K562 (cell line): ENCODE results near the gene MTERF2. TPM values are rescaled to one million over a fixed set of nuclear protein-coding genes. Genes with fewer than 3 reads are reported as not detected.

Experiments
- MAZ ChIP-seq, 2 experiments: fragments of 450-650 bp in 1 of 2; sonication (generic) in 1 of 2; formaldehyde crosslinking; IDR thresholded peaks in 1 of 2; conservative IDR thresholded peaks in 1 of 2; 2 replicates each; pipeline versions ENCODE4 v1.4.0 to v1.5.0; 2020; ENCODE audit warnings: mild to moderate bottlenecking in 1 of 2, missing genetic modification reagents in 1 of 2
- polyA plus RNA-seq, 8 experiments: library from polyadenylated mRNA; depleted of rRNA in 4 of 8; stranded (reverse) in 5 of 8; unstranded in 3 of 8; fragments of >200 nt; fragmentation: Nextera tagmentation in 2 of 8; fragmentation: Illumina TruSeq in 1 of 8; extraction: Ambion mirVana in 2 of 8; extraction: Trizol in 1 of 8; gene quantifications; 2 replicates each; pipeline versions ENCODE4 v1.2.1 to v1.2.3, GENCODE V29; 2011 to 2014; ENCODE audit warnings: inconsistent platforms in 1 of 8, missing spikeins in 1 of 8
- total RNA-seq, 7 experiments: library from RNA; depleted of rRNA in 6 of 7; stranded (reverse); fragments of >200 nt in 6 of 7; fragmentation: Illumina TruSeq in 2 of 7; extraction: Trizol in 2 of 7; gene quantifications; 2 replicates each; pipeline versions ENCODE4 v1.2.1 to v1.2.3, GENCODE V29; 2011 to 2021; ENCODE audit warnings: low replicate concordance in 1 of 7
- TF ChIP-seq, protein P1 (sequence below): fragments of 200-800 bp; sonication (Bioruptor generic); IDR thresholded peaks from 2 replicates; pipeline ENCODE4 v1.6.1; 2016; ENCODE audit warnings: missing genetic modification characterization, missing compliant biosample characterization
- TF ChIP-seq, protein P2 (sequence below): sonication (generic); formaldehyde crosslinking; IDR thresholded peaks from 2 replicates; pipeline ENCODE4 v1.8.0; 2023; ENCODE audit warnings: missing genetic modification reagents, mild to moderate bottlenecking, borderline replicate concordance

Gene MTERF2
- total and polyA plus RNA-seq, 9 of the 15 experiments (the other 6 are each of a cell fraction or from before 2014, with no cell fraction given), result 10.0 to 63.2 (median 33.2) TPM

DNA sequence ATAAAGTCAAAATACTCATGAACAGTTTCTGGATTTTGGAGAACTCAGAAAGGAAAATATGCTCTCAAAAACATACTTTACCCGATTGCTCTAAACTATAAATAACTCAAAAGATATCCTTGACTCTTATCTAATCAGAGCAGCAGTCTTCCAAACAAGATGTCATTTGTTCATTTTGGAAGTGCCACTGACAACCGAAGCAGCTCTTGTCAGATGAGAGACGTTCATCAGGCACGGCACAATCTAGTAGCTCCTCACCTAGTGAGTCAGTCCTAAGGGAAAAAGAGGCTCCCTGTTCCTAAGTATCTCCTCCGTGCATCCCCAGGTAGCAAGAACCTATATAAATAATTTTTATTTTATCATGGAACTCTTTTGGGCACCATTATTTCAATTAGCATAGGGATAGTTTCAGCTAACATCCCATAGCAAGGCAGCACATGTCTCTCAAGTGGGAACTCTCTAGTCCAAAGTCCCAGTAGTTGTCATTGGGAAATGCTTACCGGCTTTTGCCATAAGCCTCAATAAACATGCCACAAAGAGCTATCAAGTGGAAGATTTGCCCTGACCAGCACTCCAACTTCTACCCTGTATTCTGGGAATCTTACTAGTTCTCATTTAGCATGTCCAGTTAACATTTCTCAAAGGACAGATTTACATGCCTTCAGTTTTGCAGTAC lies 45.3 kb downstream of the MTERF2 start (continued):
- TF ChIP-seq, protein P1, sequence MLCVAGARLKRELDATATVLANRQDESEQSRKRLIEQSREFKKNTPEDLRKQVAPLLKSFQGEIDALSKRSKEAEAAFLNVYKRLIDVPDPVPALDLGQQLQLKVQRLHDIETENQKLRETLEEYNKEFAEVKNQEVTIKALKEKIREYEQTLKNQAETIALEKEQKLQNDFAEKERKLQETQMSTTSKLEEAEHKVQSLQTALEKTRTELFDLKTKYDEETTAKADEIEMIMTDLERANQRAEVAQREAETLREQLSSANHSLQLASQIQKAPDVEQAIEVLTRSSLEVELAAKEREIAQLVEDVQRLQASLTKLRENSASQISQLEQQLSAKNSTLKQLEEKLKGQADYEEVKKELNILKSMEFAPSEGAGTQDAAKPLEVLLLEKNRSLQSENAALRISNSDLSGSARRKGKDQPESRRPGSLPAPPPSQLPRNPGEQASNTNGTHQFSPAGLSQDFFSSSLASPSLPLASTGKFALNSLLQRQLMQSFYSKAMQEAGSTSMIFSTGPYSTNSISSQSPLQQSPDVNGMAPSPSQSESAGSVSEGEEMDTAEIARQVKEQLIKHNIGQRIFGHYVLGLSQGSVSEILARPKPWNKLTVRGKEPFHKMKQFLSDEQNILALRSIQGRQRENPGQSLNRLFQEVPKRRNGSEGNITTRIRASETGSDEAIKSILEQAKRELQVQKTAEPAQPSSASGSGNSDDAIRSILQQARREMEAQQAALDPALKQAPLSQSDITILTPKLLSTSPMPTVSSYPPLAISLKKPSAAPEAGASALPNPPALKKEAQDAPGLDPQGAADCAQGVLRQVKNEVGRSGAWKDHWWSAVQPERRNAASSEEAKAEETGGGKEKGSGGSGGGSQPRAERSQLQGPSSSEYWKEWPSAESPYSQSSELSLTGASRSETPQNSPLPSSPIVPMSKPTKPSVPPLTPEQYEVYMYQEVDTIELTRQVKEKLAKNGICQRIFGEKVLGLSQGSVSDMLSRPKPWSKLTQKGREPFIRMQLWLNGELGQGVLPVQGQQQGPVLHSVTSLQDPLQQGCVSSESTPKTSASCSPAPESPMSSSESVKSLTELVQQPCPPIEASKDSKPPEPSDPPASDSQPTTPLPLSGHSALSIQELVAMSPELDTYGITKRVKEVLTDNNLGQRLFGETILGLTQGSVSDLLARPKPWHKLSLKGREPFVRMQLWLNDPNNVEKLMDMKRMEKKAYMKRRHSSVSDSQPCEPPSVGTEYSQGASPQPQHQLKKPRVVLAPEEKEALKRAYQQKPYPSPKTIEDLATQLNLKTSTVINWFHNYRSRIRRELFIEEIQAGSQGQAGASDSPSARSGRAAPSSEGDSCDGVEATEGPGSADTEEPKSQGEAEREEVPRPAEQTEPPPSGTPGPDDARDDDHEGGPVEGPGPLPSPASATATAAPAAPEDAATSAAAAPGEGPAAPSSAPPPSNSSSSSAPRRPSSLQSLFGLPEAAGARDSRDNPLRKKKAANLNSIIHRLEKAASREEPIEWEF (CRISPR knock-in tag), result no peak
- no peak for TF ChIP-seq MAZ (CRISPR knock-in tag; conservative IDR thresholded peaks at IDR 0.05 in 1 of 2, IDR thresholded peaks at IDR 0.05 in 1 of 2)
- TF ChIP-seq, protein P2, sequence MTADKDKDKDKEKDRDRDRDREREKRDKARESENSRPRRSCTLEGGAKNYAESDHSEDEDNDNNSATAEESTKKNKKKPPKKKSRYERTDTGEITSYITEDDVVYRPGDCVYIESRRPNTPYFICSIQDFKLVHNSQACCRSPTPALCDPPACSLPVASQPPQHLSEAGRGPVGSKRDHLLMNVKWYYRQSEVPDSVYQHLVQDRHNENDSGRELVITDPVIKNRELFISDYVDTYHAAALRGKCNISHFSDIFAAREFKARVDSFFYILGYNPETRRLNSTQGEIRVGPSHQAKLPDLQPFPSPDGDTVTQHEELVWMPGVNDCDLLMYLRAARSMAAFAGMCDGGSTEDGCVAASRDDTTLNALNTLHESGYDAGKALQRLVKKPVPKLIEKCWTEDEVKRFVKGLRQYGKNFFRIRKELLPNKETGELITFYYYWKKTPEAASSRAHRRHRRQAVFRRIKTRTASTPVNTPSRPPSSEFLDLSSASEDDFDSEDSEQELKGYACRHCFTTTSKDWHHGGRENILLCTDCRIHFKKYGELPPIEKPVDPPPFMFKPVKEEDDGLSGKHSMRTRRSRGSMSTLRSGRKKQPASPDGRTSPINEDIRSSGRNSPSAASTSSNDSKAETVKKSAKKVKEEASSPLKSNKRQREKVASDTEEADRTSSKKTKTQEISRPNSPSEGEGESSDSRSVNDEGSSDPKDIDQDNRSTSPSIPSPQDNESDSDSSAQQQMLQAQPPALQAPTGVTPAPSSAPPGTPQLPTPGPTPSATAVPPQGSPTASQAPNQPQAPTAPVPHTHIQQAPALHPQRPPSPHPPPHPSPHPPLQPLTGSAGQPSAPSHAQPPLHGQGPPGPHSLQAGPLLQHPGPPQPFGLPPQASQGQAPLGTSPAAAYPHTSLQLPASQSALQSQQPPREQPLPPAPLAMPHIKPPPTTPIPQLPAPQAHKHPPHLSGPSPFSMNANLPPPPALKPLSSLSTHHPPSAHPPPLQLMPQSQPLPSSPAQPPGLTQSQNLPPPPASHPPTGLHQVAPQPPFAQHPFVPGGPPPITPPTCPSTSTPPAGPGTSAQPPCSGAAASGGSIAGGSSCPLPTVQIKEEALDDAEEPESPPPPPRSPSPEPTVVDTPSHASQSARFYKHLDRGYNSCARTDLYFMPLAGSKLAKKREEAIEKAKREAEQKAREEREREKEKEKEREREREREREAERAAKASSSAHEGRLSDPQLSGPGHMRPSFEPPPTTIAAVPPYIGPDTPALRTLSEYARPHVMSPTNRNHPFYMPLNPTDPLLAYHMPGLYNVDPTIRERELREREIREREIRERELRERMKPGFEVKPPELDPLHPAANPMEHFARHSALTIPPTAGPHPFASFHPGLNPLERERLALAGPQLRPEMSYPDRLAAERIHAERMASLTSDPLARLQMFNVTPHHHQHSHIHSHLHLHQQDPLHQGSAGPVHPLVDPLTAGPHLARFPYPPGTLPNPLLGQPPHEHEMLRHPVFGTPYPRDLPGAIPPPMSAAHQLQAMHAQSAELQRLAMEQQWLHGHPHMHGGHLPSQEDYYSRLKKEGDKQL, result no peak
- TF ChIP-seq, all 486 proteins: peak for 58
